HG02938 (cell line): ENCODE data around the gene DOCK7.
"Not testable (repeated sequence)": the region's sequence is repeated elsewhere in the genome, so short reads cannot be mapped to it uniquely, and the experiment has no call there.

Experiments
- ATAC-seq: cut with Tn5 transposase; IDR thresholded peaks from one replicate; pipeline ENCODE4 v1.9.1; 2021; ENCODE audit warnings: mild to moderate bottlenecking, moderate library complexity; ENCODE audit not compliant: unreplicated experiment

Gene DOCK7

GRCh38 chr1:62544570-62544969 lies 143.6 kb downstream of the DOCK7 start:
- ATAC-seq, result no peak

GRCh38 chr1:62541048-62541447 lies 147.1 kb downstream of the DOCK7 start:
- no peak for ATAC-seq

- no peak for ATAC-seq
These were observed 149.1 kb downstream of the DOCK7 start for GRCh38 chr1:62539028-62539447.

GRCh38 chr1:62536865-62537264 lies 151.3 kb downstream of the DOCK7 start:
- ATAC-seq, result no peak

GRCh38 chr1:62530516-62531154 lies 157.6 kb downstream of the DOCK7 start:
- no peak for ATAC-seq

GRCh38 chr1:62529227-62529626 lies 159.0 kb downstream of the DOCK7 start:
- no peak for ATAC-seq

- no peak for ATAC-seq
These were observed 160.2 kb downstream of the DOCK7 start for GRCh38 chr1:62528015-62528414.

- ATAC-seq, result not testable (repeated sequence)
These were observed 160.8 kb downstream of the DOCK7 start for GRCh38 chr1:62527346-62527745.

GRCh38 chr1:62523860-62524259 lies 164.3 kb downstream of the DOCK7 start:
- no peak for ATAC-seq

- ATAC-seq, result no peak
These were observed 171.6 kb downstream of the DOCK7 start for GRCh38 chr1:62516600-62516999.

GRCh38 chr1:62514746-62515423 lies 173.3 kb downstream of the DOCK7 start:
- no peak for ATAC-seq

- ATAC-seq, result no peak
These were observed 175.2 kb downstream of the DOCK7 start for GRCh38 chr1:62513013-62513412.

GRCh38 chr1:62509028-62509427 lies 179.2 kb downstream of the DOCK7 start:
- no peak for ATAC-seq

- no peak for ATAC-seq
These were observed 179.9 kb downstream of the DOCK7 start for GRCh38 chr1:62508187-62508758.

- no peak for ATAC-seq
These were observed 188.0 kb downstream of the DOCK7 start for GRCh38 chr1:62500210-62500609.

GRCh38 chr1:62494137-62494536 lies 194.0 kb downstream of the DOCK7 start:
- no peak for ATAC-seq

GRCh38 chr1:62493656-62494055 lies 194.5 kb downstream of the DOCK7 start:
- ATAC-seq, result no peak

GRCh38 chr1:62492521-62492920 lies 195.7 kb downstream of the DOCK7 start:
- ATAC-seq, result no peak

GRCh38 chr1:62487956-62488355 lies 200.2 kb downstream of the DOCK7 start:
- ATAC-seq, result no peak

GRCh38 chr1:62484824-62485468 lies 203.2 kb downstream of the DOCK7 start:
- ATAC-seq, result no peak

GRCh38 chr1:62481681-62482080 lies 206.5 kb downstream of the DOCK7 start:
- ATAC-seq, result no peak
